Measurements from ENCODE around the gene LYPLAL1. TPM values are rescaled to one million over a fixed set of nuclear protein-coding genes. Genes with fewer than 3 reads are reported as not detected.
"Not testable (repeated sequence)": the region's sequence is repeated elsewhere in the genome, so short reads cannot be mapped to it uniquely, and the experiment has no call there.

LYPLAL1 gene
- total and polyA plus RNA-seq, 2 experiments from 2014 or later: 32.4 to 84.6 TPM

DNA sequence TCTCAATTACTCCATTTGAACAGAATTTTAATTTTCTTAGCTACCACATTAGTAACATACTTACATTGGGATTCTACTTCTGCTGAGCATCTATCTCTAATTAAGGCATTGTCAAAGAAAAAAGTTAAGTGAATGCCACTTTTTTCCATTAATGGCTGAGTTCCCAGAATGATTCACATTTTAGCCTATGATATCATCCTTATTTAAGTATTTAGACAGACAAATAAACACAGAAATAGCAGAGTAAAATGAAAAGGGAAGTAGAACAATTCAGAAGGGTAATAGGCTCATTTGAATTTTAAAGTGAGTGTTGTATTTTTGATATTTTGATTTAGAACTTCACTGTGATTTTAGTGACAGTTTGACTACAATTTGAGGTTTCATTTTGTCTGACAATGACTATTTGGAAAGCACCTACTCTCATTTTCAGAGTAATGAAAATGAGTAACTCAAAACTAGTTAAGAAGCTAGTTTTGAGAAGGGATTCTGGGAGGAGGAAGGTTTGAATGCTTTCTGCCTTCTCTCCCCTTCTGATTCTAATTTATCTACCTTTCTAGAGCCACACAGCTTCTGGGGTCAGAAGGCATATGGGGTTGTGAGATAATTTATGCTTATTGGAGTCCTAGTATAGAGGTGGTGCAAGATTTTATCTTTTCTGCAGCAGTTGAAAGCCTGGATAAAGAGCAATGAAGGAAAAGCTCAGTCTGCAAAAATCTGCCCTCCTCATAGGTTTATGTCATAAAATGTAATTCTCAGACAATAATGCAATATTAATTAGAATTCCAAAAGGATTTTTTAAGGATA, 15.5 kb downstream of the LYPLAL1 start:
- H3K4me3 ChIP-seq: no peak overlapping the region
- TF ChIP-seq, protein P1, sequence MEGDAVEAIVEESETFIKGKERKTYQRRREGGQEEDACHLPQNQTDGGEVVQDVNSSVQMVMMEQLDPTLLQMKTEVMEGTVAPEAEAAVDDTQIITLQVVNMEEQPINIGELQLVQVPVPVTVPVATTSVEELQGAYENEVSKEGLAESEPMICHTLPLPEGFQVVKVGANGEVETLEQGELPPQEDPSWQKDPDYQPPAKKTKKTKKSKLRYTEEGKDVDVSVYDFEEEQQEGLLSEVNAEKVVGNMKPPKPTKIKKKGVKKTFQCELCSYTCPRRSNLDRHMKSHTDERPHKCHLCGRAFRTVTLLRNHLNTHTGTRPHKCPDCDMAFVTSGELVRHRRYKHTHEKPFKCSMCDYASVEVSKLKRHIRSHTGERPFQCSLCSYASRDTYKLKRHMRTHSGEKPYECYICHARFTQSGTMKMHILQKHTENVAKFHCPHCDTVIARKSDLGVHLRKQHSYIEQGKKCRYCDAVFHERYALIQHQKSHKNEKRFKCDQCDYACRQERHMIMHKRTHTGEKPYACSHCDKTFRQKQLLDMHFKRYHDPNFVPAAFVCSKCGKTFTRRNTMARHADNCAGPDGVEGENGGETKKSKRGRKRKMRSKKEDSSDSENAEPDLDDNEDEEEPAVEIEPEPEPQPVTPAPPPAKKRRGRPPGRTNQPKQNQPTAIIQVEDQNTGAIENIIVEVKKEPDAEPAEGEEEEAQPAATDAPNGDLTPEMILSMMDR (IDR thresholded peaks at IDR 0.05; ENCODE audit: low read depth, low read length): no peak
- no peaks in the 10 kb centered on the region for H3K36me3 ChIP-seq
- H3K4me1 ChIP-seq (ENCODE audit: low read depth): peaks cover 36% of the 10 kb centered on the region
- no peaks in the 10 kb centered on the region for H3K27me3 ChIP-seq
- H3K27ac ChIP-seq: peak overlapping the region; percentile 65
- no peaks in the 10 kb centered on the region for H3K9me3 ChIP-seq (ENCODE audit: low read depth)
- peak in 1 of 2 donors; percentile 65 for DNase-seq (ENCODE audit: low read depth in 1 of 2, low spot score in 1 of 2)

- H3K4me1 ChIP-seq (ENCODE audit: low read depth): peaks cover 36% of the 10 kb centered on the region
- no peaks in the 10 kb centered on the region for H3K9me3 ChIP-seq (ENCODE audit: low read depth)
- no peaks in the 10 kb centered on the region for H3K27me3 ChIP-seq
- TF ChIP-seq, protein P1 (IDR thresholded peaks at IDR 0.05; ENCODE audit: low read depth, low read length): no peak
- no peak for DNase-seq (ENCODE audit: low read depth in 1 of 2, low spot score in 1 of 2)
- H3K4me3 ChIP-seq: no peak overlapping the region
- H3K27ac ChIP-seq: peak overlapping the region; percentile 65
- H3K36me3 ChIP-seq: peaks cover 2% of the 10 kb centered on the region
Measured at GRCh38 chr1:219189952-219190351, 16.3 kb downstream of the LYPLAL1 start.

DNA sequence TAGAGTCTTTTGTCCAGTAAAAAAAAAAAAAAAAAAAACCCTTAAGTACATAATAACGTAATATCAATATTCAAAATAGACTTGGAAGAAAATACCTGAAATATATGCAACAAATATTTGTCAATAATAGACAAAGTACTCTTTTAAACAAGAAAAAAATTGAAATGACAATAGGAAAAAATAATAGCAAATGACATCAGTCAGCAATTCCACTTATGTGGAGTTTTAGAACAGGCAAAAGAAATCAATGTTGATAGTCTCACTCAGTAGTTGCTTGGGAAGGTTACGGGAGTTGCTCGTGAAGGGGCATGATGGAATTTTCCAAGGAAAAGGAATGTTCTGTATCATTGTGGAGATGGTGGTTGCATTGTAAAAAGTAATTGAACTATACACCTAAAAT, 16.9 kb downstream of the LYPLAL1 start:
- H3K27me3 ChIP-seq: no peaks in the 10 kb centered on the region
- H3K36me3 ChIP-seq: peaks cover 4% of the 10 kb centered on the region
- H3K9me3 ChIP-seq (ENCODE audit: low read depth): no peaks in the 10 kb centered on the region
- no peak overlapping the region for H3K27ac ChIP-seq
- no peak overlapping the region for H3K4me3 ChIP-seq
- no peak for DNase-seq (ENCODE audit: low read depth in 1 of 2, low spot score in 1 of 2)
- TF ChIP-seq, protein P1 (IDR thresholded peaks at IDR 0.05; ENCODE audit: low read depth, low read length): no peak
- peaks cover 36% of the 10 kb centered on the region for H3K4me1 ChIP-seq (ENCODE audit: low read depth)

DNA sequence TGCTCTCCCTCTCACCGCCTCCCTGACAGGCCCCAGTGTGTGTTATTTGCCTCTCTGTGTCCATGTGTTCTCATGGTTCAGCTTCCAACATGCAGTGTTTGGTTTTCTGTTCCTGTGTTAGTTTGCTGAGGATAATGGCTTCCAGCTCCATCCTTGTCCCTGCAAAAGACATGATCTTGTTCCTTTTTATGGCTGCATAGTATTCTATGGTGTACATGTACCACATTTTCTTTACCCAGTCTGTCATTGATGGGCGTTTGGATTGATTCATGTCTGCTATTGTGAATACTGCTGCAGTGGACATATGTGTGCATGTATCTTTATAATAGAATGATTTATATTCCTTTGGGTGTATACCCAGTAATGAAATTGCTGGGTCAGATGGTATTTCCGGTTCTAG, 22.2 kb downstream of the LYPLAL1 start:
- DNase-seq (ENCODE audit: low read depth in 1 of 2, low spot score in 1 of 2); H3K36me3 ChIP-seq; H3K4me1 ChIP-seq (ENCODE audit: low read depth); H3K4me3 ChIP-seq; H3K9me3 ChIP-seq (ENCODE audit: low read depth); H3K27ac ChIP-seq; H3K27me3 ChIP-seq: not testable (repeated sequence)

GRCh38 chr1:219201656-219202055, 28.0 kb downstream of the LYPLAL1 start:
- Histone ChIP-seq H3K36me3 (no peaks in the 10 kb centered on the region), H3K27me3 (no peaks in the 10 kb centered on the region), H3K4me1 (ENCODE audit: low read depth) (peaks cover 6% of the 10 kb centered on the region), H3K27ac (no peak overlapping the region), H3K9me3 (ENCODE audit: low read depth) (no peaks in the 10 kb centered on the region), H3K4me3 (no peak overlapping the region)
- TF ChIP-seq, protein P1 (IDR thresholded peaks at IDR 0.05; ENCODE audit: low read depth, low read length): no peak
- no peak for DNase-seq (ENCODE audit: low read depth in 1 of 2, low spot score in 1 of 2)

DNA sequence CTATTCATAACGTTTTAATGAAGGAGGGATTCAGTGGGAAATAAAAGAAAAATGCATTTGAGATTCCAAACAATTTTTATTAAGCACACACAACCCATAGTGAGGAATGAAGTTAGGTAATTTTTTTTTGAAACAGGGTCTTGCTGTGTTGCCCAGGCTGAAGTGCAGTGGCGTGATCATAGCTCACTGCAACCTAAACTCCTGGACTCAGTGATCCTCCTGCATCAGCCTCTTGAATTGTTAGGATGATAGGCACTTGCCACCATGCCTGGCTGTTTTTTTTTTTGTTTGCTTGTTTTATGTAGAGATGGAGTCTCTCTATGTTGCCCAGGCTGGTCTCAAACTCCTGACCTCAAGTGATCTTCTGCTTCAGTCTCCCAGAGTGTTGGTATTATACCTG, 28.9 kb downstream of the LYPLAL1 start:
- no peak overlapping the region for H3K27ac ChIP-seq
- H3K27me3 ChIP-seq: no peaks in the 10 kb centered on the region
- H3K9me3 ChIP-seq (ENCODE audit: low read depth): no peaks in the 10 kb centered on the region
- DNase-seq (ENCODE audit: low read depth in 1 of 2, low spot score in 1 of 2): no peak
- TF ChIP-seq, protein P1 (IDR thresholded peaks at IDR 0.05; ENCODE audit: low read depth, low read length): no peak
- H3K4me1 ChIP-seq (ENCODE audit: low read depth): peaks cover 6% of the 10 kb centered on the region
- H3K4me3 ChIP-seq: no peak overlapping the region
- no peaks in the 10 kb centered on the region for H3K36me3 ChIP-seq
